GM23338 (cell line): ENCODE measurements around the gene IST1.

Experiments
- CREB1 ChIP-seq: fragments of 250-450 bp; sonication (Bioruptor Pico); IDR thresholded peaks from 2 replicates; pipeline ENCODE4 v1.5.0; 2020; ENCODE audit warnings: low read depth, mild to moderate bottlenecking, moderate library complexity
- EZH2 ChIP-seq: fragments of 200-600 bp; sonication (generic); IDR thresholded peaks from one replicate; pipeline ENCODE4 v1.8.0; 2017; ENCODE audit warnings: antibody characterized with exemption, mild to moderate bottlenecking, low read depth; ENCODE audit not compliant: unreplicated experiment
- EZH2phosphoT487 ChIP-seq: fragments of 200-600 bp; sonication (generic); IDR thresholded peaks from one replicate; pipeline ENCODE4 v1.8.1; 2018; ENCODE audit warnings: antibody characterized with exemption; ENCODE audit not compliant: unreplicated experiment
- JUNB ChIP-seq: IDR thresholded peaks from one replicate; pipeline ENCODE4 v1.6.1; 2016; ENCODE audit warnings: antibody characterized with exemption; ENCODE audit not compliant: unreplicated experiment
- POLR2AphosphoS5 ChIP-seq: IDR thresholded peaks from 2 replicates; pipeline ENCODE4 v1.6.1; 2016; ENCODE audit warnings: antibody characterized with exemption, low read depth
- STAT1 ChIP-seq: IDR thresholded peaks from one replicate; pipeline ENCODE4 v1.6.1; 2016; ENCODE audit warnings: antibody characterized with exemption; ENCODE audit not compliant: unreplicated experiment
- ZNF331 ChIP-seq: fragments of 250-450 bp; sonication (Bioruptor Pico); IDR thresholded peaks from 2 replicates; pipeline ENCODE4 v1.5.0; 2020; ENCODE audit warnings: low read depth, mild to moderate bottlenecking, moderate library complexity
- TF ChIP-seq, protein P1 (sequence below), 2 experiments: fragments of 200-600 bp in 1 of 2; sonication (generic) in 1 of 2; conservative IDR thresholded peaks; 2 replicates each; pipeline versions ENCODE4 v1.5.1 to v1.6.1; 2016 to 2017; ENCODE audit warnings: antibody characterized with exemption in 2 of 2, low read depth in 2 of 2, mild to moderate bottlenecking in 2 of 2, moderate library complexity in 1 of 2
- TF ChIP-seq, protein P2 (sequence below): IDR thresholded peaks from one replicate; pipeline ENCODE4 v1.6.1; 2018; ENCODE audit warnings: antibody characterized with exemption; ENCODE audit not compliant: unreplicated experiment
- TF ChIP-seq, protein P3 (sequence below): fragments of 250-450 bp; sonication (Bioruptor Pico); IDR thresholded peaks from 2 replicates; pipeline ENCODE4 v1.5.0; 2020; ENCODE audit warnings: mild to moderate bottlenecking, moderate library complexity
- TF ChIP-seq, protein P4 (sequence below): IDR thresholded peaks from 2 replicates; pipeline ENCODE4 v1.6.1; 2016; ENCODE audit warnings: antibody characterized with exemption

DNA sequence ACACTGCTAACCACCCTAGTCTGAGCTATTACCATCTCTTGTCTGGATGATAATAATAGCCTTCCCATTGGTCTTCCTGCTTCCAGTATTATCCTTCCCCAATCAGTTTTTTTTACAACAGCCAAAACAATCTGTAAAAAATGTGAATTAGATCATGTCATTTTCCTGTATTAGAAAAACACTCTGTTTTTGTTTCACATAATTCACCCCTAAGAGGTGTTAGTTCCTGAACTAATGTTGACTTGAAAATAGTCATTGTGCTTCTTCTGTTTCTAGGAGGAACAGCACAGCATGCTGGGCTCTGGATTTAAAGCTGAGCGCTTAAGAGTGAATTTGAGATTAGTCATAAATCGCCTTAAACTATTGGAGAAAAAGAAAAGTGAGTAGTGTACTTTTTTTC, 20.0 kb downstream of the IST1 start:
- TF ChIP-seq, protein P1, sequence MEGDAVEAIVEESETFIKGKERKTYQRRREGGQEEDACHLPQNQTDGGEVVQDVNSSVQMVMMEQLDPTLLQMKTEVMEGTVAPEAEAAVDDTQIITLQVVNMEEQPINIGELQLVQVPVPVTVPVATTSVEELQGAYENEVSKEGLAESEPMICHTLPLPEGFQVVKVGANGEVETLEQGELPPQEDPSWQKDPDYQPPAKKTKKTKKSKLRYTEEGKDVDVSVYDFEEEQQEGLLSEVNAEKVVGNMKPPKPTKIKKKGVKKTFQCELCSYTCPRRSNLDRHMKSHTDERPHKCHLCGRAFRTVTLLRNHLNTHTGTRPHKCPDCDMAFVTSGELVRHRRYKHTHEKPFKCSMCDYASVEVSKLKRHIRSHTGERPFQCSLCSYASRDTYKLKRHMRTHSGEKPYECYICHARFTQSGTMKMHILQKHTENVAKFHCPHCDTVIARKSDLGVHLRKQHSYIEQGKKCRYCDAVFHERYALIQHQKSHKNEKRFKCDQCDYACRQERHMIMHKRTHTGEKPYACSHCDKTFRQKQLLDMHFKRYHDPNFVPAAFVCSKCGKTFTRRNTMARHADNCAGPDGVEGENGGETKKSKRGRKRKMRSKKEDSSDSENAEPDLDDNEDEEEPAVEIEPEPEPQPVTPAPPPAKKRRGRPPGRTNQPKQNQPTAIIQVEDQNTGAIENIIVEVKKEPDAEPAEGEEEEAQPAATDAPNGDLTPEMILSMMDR (conservative IDR thresholded peaks at IDR 0.05; ENCODE audit: low read depth in 2 of 2): no peak
- TF ChIP-seq POLR2AphosphoS5 (no peak), EZH2 (no peak), JUNB (no peak), ZNF331 (CRISPR knock-in tag) (no peak), STAT1 (no peak), EZH2phosphoT487 (no peak), CREB1 (CRISPR knock-in tag) (no peak)
- TF ChIP-seq, protein P2, sequence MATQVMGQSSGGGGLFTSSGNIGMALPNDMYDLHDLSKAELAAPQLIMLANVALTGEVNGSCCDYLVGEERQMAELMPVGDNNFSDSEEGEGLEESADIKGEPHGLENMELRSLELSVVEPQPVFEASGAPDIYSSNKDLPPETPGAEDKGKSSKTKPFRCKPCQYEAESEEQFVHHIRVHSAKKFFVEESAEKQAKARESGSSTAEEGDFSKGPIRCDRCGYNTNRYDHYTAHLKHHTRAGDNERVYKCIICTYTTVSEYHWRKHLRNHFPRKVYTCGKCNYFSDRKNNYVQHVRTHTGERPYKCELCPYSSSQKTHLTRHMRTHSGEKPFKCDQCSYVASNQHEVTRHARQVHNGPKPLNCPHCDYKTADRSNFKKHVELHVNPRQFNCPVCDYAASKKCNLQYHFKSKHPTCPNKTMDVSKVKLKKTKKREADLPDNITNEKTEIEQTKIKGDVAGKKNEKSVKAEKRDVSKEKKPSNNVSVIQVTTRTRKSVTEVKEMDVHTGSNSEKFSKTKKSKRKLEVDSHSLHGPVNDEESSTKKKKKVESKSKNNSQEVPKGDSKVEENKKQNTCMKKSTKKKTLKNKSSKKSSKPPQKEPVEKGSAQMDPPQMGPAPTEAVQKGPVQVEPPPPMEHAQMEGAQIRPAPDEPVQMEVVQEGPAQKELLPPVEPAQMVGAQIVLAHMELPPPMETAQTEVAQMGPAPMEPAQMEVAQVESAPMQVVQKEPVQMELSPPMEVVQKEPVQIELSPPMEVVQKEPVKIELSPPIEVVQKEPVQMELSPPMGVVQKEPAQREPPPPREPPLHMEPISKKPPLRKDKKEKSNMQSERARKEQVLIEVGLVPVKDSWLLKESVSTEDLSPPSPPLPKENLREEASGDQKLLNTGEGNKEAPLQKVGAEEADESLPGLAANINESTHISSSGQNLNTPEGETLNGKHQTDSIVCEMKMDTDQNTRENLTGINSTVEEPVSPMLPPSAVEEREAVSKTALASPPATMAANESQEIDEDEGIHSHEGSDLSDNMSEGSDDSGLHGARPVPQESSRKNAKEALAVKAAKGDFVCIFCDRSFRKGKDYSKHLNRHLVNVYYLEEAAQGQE: no peak
- TF ChIP-seq, protein P3, sequence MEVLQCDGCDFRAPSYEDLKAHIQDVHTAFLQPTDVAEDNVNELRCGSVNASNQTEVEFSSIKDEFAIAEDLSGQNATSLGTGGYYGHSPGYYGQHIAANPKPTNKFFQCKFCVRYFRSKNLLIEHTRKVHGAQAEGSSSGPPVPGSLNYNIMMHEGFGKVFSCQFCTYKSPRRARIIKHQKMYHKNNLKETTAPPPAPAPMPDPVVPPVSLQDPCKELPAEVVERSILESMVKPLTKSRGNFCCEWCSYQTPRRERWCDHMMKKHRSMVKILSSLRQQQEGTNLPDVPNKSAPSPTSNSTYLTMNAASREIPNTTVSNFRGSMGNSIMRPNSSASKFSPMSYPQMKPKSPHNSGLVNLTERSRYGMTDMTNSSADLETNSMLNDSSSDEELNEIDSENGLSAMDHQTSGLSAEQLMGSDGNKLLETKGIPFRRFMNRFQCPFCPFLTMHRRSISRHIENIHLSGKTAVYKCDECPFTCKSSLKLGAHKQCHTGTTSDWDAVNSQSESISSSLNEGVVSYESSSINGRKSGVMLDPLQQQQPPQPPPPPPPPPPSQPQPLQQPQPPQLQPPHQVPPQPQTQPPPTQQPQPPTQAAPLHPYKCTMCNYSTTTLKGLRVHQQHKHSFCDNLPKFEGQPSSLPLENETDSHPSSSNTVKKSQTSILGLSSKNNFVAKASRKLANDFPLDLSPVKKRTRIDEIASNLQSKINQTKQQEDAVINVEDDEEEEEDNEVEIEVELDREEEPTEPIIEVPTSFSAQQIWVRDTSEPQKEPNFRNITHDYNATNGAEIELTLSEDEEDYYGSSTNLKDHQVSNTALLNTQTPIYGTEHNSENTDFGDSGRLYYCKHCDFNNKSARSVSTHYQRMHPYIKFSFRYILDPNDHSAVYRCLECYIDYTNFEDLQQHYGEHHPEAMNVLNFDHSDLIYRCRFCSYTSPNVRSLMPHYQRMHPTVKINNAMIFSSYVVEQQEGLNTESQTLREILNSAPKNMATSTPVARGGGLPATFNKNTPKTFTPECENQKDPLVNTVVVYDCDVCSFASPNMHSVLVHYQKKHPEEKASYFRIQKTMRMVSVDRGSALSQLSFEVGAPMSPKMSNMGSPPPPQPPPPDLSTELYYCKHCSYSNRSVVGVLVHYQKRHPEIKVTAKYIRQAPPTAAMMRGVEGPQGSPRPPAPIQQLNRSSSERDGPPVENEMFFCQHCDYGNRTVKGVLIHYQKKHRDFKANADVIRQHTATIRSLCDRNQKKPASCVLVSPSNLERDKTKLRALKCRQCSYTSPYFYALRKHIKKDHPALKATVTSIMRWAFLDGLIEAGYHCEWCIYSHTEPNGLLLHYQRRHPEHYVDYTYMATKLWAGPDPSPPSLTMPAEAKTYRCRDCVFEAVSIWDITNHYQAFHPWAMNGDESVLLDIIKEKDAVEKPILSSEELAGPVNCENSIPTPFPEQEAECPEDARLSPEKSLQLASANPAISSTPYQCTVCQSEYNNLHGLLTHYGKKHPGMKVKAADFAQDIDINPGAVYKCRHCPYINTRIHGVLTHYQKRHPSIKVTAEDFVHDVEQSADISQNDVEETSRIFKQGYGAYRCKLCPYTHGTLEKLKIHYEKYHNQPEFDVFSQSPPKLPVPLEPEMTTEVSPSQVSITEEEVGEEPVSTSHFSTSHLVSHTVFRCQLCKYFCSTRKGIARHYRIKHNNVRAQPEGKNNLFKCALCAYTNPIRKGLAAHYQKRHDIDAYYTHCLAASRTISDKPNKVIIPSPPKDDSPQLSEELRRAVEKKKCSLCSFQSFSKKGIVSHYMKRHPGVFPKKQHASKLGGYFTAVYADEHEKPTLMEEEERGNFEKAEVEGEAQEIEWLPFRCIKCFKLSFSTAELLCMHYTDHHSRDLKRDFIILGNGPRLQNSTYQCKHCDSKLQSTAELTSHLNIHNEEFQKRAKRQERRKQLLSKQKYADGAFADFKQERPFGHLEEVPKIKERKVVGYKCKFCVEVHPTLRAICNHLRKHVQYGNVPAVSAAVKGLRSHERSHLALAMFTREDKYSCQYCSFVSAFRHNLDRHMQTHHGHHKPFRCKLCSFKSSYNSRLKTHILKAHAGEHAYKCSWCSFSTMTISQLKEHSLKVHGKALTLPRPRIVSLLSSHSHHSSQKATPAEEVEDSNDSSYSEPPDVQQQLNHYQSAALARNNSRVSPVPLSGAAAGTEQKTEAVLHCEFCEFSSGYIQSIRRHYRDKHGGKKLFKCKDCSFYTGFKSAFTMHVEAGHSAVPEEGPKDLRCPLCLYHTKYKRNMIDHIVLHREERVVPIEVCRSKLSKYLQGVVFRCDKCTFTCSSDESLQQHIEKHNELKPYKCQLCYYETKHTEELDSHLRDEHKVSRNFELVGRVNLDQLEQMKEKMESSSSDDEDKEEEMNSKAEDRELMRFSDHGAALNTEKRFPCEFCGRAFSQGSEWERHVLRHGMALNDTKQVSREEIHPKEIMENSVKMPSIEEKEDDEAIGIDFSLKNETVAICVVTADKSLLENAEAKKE (CRISPR knock-in tag): no peak
- TF ChIP-seq, protein P4, sequence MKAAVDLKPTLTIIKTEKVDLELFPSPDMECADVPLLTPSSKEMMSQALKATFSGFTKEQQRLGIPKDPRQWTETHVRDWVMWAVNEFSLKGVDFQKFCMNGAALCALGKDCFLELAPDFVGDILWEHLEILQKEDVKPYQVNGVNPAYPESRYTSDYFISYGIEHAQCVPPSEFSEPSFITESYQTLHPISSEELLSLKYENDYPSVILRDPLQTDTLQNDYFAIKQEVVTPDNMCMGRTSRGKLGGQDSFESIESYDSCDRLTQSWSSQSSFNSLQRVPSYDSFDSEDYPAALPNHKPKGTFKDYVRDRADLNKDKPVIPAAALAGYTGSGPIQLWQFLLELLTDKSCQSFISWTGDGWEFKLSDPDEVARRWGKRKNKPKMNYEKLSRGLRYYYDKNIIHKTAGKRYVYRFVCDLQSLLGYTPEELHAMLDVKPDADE: no peak
